GM18507 (cell line): ENCODE results near the gene KIRREL3.

Experiments
- DNase-seq: peaks from one replicate; pipeline ENCODE4 v3.0.0; 2011; ENCODE audit warnings: low read depth; ENCODE audit not compliant: insufficient read length; ENCODE audit errors: extremely low spot score
- FAIRE-seq: peaks from 2 replicates; lab custom pipeline; 2011; peaks lifted over from hg19 to GRCh38; lab: Jason Lieb, UNC

KIRREL3 gene

DNA sequence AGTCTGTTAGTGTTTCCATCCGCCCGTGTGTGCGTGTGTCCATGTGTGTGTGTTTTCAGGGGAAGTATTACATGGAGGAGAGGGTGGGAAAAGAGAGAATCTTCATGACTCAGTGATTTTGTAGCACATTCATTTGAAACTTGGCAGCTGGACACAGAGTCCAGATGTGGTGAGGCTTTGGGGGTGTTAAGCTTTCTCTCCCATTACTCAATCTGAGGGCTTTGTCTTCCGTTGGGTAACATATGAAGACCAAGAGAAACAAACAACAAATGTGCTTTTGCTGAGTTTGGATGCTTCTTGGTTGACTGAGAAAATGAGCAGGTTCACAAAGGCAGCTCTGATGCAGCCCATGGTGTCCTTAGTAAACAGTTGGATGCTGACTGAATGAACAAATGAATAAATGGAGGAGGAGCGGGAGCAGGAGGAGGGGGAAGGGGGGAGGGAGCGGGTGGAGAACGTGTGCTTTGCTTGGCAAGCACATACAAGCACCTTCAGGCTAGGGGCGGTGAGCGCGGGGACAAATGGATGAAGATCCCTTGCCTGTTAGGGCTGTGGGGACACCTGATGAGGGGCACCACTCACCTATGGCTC is 540.8 kb downstream of the KIRREL3 start:
- DNase-seq: no peak
- FAIRE-seq: no peak

DNA sequence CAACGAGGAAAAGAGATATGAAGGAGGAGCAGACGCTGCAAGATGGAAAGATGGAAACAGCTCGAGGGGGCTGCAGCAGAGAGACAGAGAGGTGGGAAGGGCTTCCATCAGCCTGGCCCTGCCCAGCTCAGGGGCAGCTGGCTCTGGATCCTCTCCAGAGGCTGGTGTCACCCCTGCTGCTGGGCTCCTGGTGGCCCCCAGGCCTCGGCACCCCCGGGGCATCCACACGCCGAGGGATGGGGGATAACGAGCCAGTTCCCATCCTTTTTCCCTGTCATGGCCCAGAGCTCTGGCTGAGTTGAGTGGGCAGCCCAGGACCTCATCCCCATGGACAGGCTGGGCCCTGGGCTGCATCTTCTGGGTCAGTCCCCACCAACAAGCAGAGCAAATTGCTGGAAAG is 542.8 kb downstream of the KIRREL3 start:
- no peak for FAIRE-seq
- no peak for DNase-seq

DNA sequence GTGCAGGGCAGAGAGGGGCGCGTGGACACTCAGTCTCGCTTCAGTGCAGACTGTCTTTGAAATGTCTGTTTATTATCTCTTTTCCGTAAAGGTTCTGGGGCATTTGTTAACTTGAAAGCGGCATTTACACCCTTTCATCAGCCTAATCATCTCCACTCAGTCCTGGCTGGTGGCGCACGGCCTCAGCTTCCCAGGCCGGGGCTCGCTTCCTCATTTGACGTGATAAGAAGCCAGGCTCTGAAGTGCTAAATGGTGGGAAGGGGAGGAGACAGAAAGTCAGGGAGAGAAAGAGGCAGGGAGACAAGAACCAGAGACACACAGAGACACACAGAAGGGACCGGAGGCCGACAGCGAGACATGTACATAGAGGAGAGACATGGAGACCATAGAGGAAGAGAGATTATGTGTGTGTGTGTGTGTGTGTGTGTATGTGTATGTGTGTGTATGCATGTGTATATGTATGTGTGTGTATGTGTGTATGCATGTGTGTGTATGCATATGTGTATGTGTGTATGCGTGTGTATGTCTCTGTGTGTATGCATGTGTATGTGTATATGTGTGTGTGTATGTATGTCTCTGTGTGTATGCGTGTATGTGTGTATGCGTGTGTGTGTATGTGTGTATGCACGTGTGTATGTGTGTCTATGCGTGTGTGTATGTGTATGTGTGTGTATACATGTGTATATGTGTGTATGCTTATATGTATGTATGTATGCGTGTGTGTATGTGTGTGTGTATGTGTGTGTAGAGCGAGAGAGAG is 543.6 kb downstream of the KIRREL3 start:
- DNase-seq: no peak

DNA sequence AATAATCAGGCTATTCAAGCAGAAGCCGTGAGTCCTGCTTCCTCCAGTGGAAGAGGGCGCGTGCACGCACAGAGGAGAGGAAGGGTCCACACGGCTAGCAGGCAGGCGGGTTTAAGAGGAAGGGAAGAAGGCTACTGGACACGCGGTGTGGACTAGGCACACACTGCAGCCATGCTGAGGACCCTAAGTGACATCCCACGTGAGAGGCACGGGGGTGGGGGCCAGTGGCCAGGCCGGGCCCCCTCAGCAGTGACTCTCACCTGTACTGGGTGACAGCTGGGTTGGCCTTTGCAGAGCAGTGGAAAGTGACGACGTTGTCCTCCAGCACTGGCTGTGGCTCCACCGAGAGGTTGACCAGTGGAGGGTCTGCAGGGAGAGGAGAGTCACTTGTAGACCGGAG is 544.5 kb downstream of the KIRREL3 start:
- DNase-seq: no peak
- FAIRE-seq: no peak

More for the DNA sequence above, 543.6 kb downstream of the KIRREL3 start:
- FAIRE-seq: no peak

DNA sequence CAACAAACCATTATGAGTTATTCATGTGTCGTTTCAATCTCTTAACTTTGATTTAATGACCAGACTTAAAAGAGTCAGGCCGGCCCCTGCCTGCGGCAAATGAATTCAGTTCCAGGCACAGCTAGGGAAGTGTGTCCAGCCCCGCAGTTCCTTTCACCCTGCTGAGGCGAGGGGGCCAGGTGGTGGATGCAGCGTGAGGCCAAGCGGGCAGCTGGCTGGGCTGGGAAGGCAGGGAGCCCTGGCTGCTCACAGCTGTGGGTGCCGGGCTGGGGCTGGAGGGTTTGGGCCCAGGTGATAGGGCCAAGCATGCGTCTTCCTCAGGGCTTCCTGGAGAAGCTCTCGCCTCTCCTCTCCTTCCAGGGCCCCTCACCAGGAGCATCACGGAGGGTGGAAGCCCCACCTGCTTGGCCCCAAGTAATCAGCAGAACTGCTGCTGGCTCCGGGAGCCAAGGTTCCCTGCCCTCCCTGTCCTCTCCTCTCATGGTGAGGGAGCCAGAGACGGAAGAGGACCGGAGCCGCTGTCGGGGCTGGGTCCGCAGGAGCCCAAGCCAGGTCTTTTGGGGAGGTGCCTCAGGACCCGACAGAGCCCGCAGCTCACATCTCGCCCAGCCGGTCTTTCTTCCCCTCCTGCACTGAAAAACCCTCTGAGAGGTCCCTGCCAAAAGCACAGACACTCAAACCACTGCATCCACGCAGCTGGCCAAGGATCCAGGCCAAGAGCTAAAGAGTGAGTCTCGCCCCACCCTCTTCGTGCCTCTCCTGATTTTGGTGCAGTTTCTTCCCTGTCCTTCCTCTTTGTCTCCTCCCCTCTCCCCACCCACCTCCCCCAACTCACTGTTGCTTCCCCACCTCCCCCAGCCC is 548.1 kb downstream of the KIRREL3 start:
- no peak for FAIRE-seq
- no peak for DNase-seq

DNA sequence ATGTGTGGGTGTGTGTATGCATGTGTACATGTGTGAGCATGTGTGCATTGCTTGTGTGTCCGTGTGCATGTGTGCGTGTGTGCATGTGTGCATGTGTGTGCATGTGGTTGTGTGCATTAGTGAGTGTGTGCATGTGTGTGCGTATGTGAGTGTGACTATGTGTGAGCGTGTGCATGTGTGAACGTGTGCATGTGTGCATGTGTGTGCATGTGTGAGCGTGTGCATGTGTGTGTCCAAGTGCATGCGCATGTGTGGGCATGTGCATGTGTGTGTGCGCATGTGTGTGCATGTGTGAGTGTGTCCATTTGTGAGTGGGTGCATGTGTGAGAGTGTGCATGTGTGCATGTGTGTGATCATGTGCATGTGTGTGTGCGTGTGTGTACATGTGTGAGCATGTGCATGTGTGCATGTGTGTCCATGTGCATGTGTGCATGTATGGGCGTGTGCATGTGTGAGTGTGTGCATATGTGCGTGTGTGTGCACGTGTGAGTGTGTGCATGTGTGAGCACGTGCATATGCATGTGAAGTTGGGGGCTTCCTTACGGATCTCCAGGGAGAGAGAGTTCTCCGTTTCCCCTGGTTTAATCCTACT is 549.3 kb downstream of the KIRREL3 start:
- no peak for DNase-seq
- no peak for FAIRE-seq

DNA sequence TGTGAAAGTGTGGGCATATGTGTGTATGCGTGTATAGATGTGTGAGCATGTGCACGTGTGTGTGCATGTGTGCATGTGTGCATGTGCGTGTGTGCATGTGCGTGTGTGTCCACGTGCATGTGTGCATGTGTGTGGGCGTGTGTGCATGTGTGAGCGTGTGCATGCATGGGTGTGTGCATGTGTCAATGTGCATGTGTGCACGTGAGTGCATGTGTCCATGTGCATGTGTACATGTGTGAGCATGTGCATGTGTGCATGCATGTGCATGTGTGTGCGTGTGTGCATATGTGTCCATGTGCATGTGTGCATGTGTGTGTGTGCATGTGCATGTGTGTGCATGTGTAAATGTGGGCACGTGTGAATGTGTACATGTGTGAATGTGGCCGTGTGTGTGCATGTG is 549.8 kb downstream of the KIRREL3 start:
- DNase-seq (no peak), FAIRE-seq (no peak)

DNA sequence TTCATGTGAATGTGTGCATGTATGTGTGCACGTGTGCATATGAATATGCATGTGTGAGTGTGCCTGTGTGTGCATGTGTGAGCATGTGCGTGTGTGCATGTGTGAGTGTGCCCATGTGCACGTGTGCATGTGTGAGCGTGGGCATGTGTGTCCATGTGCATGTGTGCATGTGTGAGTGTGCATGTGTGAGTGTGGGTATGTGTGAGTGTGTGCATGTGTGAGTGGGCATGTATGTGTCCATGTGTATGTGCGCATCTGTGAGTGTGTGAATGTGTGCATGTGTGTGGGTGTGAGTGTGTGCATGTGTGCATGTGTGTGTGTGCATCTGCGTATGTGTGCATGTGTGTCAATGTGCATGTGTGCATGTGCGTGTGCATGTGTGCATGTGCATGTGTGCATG is 550.4 kb downstream of the KIRREL3 start:
- DNase-seq: no peak
- no peak for FAIRE-seq

DNA sequence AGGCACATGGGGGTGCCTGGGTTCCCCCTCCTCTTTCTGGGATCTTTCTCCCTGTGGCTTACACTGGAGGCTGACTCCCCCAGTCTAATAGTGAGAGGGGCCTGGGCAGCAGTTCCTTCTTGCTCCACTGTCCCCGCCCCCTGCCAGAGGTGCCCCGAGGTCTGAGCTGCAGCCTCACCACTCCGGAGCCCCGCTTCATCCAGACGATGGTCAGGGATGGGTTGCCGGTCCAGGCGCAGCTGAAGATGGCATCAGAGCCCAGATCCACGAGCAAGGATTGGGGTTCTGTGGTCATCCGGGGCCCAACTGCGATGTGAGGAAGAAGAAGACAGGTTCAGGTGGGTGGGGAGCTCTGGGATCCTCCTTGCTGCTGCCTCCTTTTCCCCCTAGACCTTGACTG is 554.0 kb downstream of the KIRREL3 start:
- FAIRE-seq: no peak
- no peak for DNase-seq

DNA sequence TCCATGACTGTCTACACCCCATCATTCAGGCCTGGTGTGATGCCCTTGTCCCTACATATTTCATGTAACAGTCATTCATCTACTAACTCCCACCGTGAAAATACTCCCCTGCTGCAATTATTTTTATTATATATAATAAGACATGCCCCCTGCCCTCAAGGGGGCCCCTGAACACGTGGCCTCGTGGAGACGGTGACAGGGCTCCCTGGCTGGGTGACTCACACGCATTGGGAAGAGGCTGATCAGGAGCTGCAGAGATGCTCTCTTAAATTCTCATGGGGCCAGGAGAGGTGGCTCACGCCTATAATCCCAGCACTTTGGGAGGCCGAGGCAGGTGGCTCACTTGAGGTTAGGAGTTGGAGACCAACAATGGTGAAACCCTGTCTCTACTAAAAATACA is 556.5 kb downstream of the KIRREL3 start:
- FAIRE-seq (no peak), DNase-seq (no peak)

DNA sequence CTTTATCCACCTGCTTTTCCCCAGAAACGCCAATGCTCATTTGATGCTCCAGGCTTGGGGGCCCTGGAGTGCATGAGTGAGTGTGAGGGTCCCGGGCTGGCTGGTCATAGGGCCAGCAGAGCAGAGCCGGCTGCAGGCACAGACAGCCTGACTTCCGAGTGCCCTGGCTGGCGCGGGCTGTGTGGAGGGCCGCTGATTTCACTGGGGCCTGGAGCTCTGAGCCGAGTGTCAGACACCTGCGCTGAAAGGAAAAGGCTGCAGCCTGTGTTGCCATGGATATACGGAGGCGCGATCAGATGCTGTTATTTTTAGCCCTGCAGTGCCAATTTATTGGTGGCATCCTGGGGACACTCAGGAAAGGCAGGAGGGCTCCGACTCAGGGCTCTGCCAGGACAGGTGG is 557.5 kb downstream of the KIRREL3 start:
- FAIRE-seq (no peak), DNase-seq (no peak)

DNA sequence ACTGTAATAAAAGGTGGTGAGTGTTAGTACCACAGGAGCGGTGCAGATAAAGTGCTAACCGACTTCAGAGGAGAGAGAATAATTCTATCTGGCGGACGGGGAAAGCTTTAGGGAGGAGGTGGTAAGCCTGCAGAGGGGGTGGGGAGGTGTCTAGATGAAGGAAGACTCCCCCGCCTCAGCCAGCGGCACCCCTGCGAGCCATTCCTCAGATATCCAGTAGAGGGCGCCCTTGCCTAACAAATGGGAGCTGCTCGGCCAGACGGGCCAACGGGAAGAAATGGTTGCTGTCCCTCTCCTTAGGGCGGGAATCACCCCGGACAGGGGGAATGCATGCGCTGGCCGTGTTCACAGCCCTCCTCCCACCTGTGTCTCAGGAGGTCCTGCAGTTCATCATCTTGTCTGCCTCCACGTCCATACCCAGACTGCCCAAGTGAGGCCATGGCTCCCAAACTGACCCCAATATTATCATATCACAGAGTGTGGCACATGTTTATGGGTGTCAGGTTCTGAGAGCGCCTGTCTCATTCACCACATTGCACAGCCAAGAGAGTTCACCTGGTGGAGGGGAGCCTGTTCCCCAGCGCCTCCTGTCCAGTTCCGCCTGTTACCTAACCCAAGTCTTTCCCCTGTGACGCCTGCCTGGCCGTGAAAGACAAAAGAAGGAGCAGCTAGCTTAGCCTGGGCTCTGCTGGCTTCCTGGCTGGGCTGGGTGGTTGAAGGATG is 559.6 kb downstream of the KIRREL3 start:
- FAIRE-seq: peak; percentile 77

DNA sequence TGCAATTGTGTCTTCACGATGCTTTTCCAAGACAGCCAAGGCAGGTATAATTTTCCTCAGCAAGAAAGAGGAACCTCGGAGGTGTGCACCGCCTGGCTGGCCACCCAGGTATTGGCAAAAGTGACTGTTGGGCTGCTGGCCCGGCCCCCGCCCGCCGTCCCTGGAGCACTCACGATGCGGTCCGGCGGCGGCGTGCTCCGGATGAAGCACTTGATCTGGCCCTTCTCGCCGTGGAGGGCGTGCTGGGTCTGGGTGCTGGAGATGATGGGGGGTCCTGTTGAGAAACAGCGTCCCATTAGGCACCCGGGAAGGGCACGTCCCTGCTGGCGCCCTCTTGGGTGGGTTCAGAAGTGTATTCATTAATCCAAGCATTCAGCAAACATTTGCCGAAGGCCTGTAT is 560.3 kb downstream of the KIRREL3 start:
- no peak for FAIRE-seq
- no peak for DNase-seq

More for the DNA sequence above, 559.6 kb downstream of the KIRREL3 start:
- peak; percentile 81 for DNase-seq

DNA sequence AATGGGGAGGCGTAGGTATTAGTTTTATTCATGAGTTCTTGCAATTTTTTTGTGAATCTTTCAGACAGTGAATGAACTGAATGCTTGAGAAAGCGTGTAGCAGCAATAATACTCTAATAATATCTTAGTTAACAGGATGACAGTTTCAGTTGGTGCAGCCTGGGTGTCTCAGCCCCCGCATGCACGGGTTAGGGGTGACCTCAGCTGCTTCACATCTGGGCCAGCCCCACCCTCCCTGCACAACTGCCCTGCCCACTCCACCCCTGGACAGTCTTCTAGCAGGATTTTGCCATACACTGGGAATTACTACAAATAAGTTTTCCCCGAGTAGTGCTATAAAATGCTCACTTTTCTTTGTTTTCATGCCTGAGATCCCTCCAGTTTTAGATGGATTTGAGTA is 561.9 kb downstream of the KIRREL3 start:
- FAIRE-seq (no peak), DNase-seq (no peak)

DNA sequence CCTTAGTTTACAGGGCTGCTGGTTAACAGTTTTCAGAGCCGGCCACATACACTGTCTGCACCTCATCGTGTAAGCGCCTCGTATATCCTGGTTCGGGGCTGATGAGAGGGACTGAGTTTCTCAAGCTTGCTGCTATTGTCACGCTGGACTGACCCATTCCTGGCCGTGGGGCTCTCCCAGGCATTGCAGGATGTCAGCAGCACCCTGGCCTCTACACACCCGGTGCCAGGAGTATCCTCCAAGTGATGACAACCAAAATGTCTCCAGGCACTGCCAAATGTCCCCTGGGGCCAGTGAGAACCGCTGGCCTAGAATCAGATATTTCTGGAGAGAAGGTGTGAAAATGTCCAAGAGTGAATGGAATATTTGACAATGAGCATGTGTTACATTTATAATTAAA is 562.3 kb downstream of the KIRREL3 start:
- no peak for FAIRE-seq
- DNase-seq: no peak

DNA sequence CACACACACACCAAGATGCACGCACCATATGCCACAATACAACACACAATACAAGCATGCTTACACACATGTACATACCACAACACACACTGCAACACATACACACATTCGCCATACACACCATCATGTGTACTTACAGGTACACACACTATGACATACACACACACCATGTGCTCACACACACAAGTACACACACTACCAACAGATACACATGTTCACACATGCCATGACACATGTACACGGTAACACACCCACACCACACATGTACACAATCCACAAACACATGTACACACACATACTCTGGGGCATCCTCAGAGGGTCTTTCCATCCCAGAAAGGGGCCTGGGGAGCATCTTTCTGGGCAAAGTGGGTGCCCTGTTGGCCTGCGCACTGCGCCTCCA is 562.8 kb downstream of the KIRREL3 start:
- no peak for FAIRE-seq
- no peak for DNase-seq

DNA sequence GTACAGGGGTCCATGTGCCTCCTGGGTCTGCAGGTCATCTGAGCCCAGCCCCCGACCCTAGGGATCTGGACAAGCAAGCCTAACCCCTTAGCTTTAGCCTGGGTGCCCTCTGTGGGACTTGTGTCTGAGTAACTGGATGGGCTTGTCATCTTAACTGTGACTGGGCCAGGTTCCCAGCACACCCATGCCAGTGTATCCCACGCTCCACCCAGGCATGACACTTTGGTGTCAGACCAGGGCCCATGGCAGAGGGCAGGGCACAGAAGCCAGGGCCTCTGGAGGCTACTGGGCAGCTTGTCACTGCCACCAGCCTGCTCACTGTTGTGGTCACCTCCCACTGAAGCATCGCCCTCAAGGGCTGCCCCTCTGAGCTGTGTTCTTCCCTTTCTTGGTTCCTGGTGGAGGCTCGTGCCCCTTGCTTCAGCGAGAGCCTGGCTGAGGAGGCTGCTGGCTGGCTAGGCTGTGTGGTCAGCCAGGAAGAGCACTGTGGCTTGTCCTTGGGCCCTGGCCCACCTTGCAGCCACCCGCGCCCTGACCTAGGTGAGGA is 564.3 kb downstream of the KIRREL3 start:
- FAIRE-seq (no peak), DNase-seq (no peak)

DNA sequence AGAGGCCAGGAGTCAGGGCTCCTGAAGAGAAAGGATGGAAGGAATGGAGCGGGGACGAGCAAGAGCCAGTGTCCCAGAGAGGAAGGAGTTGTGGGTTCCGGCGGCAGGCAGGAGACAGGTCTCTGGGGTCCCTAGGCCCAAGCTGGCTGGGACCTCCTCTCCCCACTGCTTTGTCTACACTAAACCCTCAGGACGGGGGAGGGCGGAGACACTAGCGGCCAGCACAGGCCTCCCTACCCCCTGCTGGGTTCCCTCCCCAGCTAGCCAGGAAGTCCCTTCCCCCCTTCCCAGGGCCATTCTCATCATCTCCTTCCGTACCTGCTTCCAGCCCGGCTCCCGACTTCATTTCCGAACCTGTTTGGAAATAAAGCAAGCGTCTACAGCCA is 565.6 kb downstream of the KIRREL3 start:
- FAIRE-seq: no peak
- DNase-seq: no peak
